Astrocyte of the spinal cord (primary cell): ENCODE data around the gene OXCT1.

Source experiments
- DNase-seq: peaks from one replicate; pipeline ENCODE4 v3.0.0; 2011; ENCODE audit warnings: low read depth, low spot score
- H3K4me3 ChIP-seq: 2 replicates; pipeline ENCODE4 v1.5.1; 2011; ENCODE audit warnings: low read depth, mild to moderate bottlenecking, low read length, moderate library complexity
- CTCF ChIP-seq: IDR thresholded peaks from 2 replicates; pipeline ENCODE4 v1.5.1; 2012; ENCODE audit warnings: low read depth, mild to moderate bottlenecking, low read length, inconsistent platforms
- in situ Hi-C: cut with HindIII; loops from 2 replicates; pipeline ENCODE4 v1.10.0; 2017; ENCODE audit warnings: low sequenced_read_pairs

The OXCT1 gene

GRCh38 chr5:41883936-41884335 is 13.7 kb upstream of the OXCT1 start:
- DNase-seq: no peak
- no peak for TF ChIP-seq CTCF
- H3K4me3 ChIP-seq: no peak overlapping the region
- in situ Hi-C loops: no loop called here

GRCh38 chr5:41883243-41883642 is 13.0 kb upstream of the OXCT1 start:
- no peak overlapping the region for H3K4me3 ChIP-seq
- in situ Hi-C loops: no loop called here
- DNase-seq: no peak
- no peak for TF ChIP-seq CTCF

GRCh38 chr5:41882765-41883164 is 12.5 kb upstream of the OXCT1 start:
- DNase-seq: no peak
- no peak overlapping the region for H3K4me3 ChIP-seq
- in situ Hi-C loops: no loop called here
- no peak for TF ChIP-seq CTCF

- no peak for TF ChIP-seq CTCF
- DNase-seq: no peak
- in situ Hi-C loops: no loop called here
- H3K4me3 ChIP-seq: no peak overlapping the region
Observed at GRCh38 chr5:41878643-41879478, 8.6 kb upstream of the OXCT1 start.

GRCh38 chr5:41878173-41878572 is 7.9 kb upstream of the OXCT1 start:
- H3K4me3 ChIP-seq: no peak overlapping the region
- in situ Hi-C loops: no loop called here
- TF ChIP-seq CTCF: no peak
- no peak for DNase-seq

GRCh38 chr5:41877408-41877807 is 7.2 kb upstream of the OXCT1 start:
- no peak overlapping the region for H3K4me3 ChIP-seq
- DNase-seq: no peak
- in situ Hi-C loops: no loop called here
- no peak for TF ChIP-seq CTCF
